Psoas muscle (tissue), 8 donors: ENCODE measurements around the gene OR10X1. TPM values are rescaled to one million over a fixed set of nuclear protein-coding genes. Genes with fewer than 3 reads are reported as not detected.

Source experiments
- ATAC-seq, 4 donors: fragments of 200-7000 bp; cut with Tn5 transposase; one replicate each; pipeline ENCODE4 v1.9.1; 2020; ENCODE audit warnings: moderate library complexity in 3 of 4, mild to moderate bottlenecking in 2 of 4
- DNase-seq, 2 donors: peaks; one replicate each; pipeline ENCODE4 v3.0.0-alpha.2; 2020
- H3K27ac ChIP-seq: fragments of 200-600 bp; one replicate; pipeline ENCODE4 v1.8.0; 2022
- H3K27me3 ChIP-seq, 3 donors: fragments of 200-600 bp in 1 of 3; one replicate each; pipeline versions ENCODE4 v1.6.1 to v1.8.0; 2013 to 2022; ENCODE audit warnings: low read length in 2 of 3, mild to moderate bottlenecking in 2 of 3, moderate library complexity in 1 of 3; ENCODE audit not compliant: insufficient read depth in 3 of 3
- H3K36me3 ChIP-seq, 2 donors: fragments of 200-600 bp in 1 of 2; one replicate each; pipeline versions ENCODE4 v1.6.1 to v1.8.0; 2013 to 2022; ENCODE audit warnings: low read depth in 1 of 2, mild to moderate bottlenecking in 1 of 2, moderate library complexity in 1 of 2; ENCODE audit not compliant: insufficient read depth in 1 of 2
- H3K4me1 ChIP-seq: fragments of 200-600 bp; one replicate; pipeline ENCODE4 v1.8.0; 2022
- H3K4me3 ChIP-seq: fragments of 200-600 bp; one replicate; pipeline ENCODE4 v1.8.0; 2022; ENCODE audit warnings: mild to moderate bottlenecking
- H3K9me3 ChIP-seq: fragments of 200-600 bp; one replicate; pipeline ENCODE4 v1.8.0; 2022
- CTCF ChIP-seq: fragments of 200-600 bp; IDR thresholded peaks from one replicate; pipeline ENCODE4 v1.8.0; 2022; ENCODE audit warnings: antibody characterized with exemption
- WGBS, 3 donors: extraction: QIAGEN DNeasy Blood & Tissue Kit; methylation state at CpG; one replicate each; pipeline versions ENCODE4 v1.1.6 to v1.1.7; 2013; 5-methylcytosine and 5-hydroxymethylcytosine counted together
- intact Hi-C, 2 donors: fragments of 100-400 bp; cut with DNase I; formaldehyde crosslinking; loops; one replicate each; pipeline versions ENCODE4 v1.11.0 to v1.14.2; 2022
- polyA plus RNA-seq, 3 donors: library from polyadenylated mRNA; stranded (reverse); fragments of 200-250 nt; gene quantifications; one replicate each; pipeline ENCODE4 v1.2.3, GENCODE V29; 2013
- total RNA-seq, 4 donors: library from RNA; stranded (reverse); fragmentation: NEBNext Ultra II Directional in 2 of 4; extraction: Animal tissue kit (Norgen Biotek cat#: 25700) in 2 of 4; gene quantifications; one replicate each; pipeline versions ENCODE4 v1.2.1 to v1.2.4, GENCODE V29; 2021 to 2023
- donor health status: healthy with polysubstance abuse.
- donor health status: DM: no; HTN: no; CAD: no; lungs with moderate emphysema.
- donor health status: Bipolar disorder and iron deficiency.
- donor health status: healthy.
- donor health status: DM: yes; HTN: yes; CAD: no.
- donor health status: DM: no; HTN: no; CAD: no.
- donor health status: DM: no; HTN: no; CAD: no.
- donor health status: DM: yes; HTN: yes; CAD: no.

OR10X1 gene
- total and polyA plus RNA-seq, 7 donors, result not detected

- Histone ChIP-seq H3K9me3 (no peaks in the 10 kb centered on the region), H3K27me3 (no peaks in the 10 kb centered on the region), H3K27ac (no peak overlapping the region), H3K36me3 (no peaks in the 10 kb centered on the region), H3K4me1 (no peaks in the 10 kb centered on the region), H3K4me3 (no peak overlapping the region)
- no peak for TF ChIP-seq CTCF
- ATAC-seq (no peak), DNase-seq (no peak)
- 53 to 59% (median 56%) methylated on average over 1 of the region's 1 CpG for WGBS, 3 donors
- intact Hi-C loops, result no loop called here
Measured at GRCh38 chr1:158552296-158552695, 27.4 kb downstream of the OR10X1 start.

- DNase-seq, result no peak
- ATAC-seq, result no peak
- H3K4me3 ChIP-seq, result no peak overlapping the region
- TF ChIP-seq CTCF, result no peak
- H3K27ac ChIP-seq, result no peak overlapping the region
- H3K4me1 ChIP-seq, result no peaks in the 10 kb centered on the region
- H3K36me3 ChIP-seq, result no peaks in the 10 kb centered on the region
- H3K9me3 ChIP-seq, result no peaks in the 10 kb centered on the region
- WGBS, 3 donors, result 94 to 98% (median 97%) methylated on average over 2 of the region's 2 CpGs
- H3K27me3 ChIP-seq, result no peaks in the 10 kb centered on the region
- intact Hi-C loops, result no loop called here
Measured at GRCh38 chr1:158547533-158547932, 32.2 kb downstream of the OR10X1 start.

DNA sequence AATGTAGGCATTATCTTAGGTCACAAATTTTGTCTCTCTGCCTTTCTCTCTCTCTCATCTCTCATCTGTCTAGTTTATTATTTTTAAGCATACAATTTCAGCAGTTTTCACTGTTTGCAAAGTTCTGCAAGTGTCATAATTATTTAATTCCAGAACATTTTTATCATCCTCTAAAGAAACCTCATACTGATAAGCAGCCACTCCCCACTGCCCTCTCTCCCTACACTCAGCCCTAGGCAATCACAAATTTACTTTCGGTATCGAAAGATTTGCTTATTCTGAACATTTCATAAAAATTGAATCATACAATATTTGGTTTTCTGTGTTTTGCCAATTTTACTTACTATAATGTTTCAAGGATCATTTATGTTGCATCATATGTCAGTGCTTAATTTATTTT is 42.1 kb downstream of the OR10X1 start:
- Histone ChIP-seq H3K27ac (no peak overlapping the region), H3K36me3 (no peaks in the 10 kb centered on the region), H3K9me3 (no peaks in the 10 kb centered on the region), H3K27me3 (no peaks in the 10 kb centered on the region), H3K4me3 (no peak overlapping the region), H3K4me1 (no peaks in the 10 kb centered on the region)
- DNase-seq (no peak), ATAC-seq (no peak)
- WGBS, 3 donors, result 90 to 97% (median 91%) methylated on average over 2 of the region's 2 CpGs
- intact Hi-C loops, result no loop called here
- TF ChIP-seq CTCF, result no peak

DNA sequence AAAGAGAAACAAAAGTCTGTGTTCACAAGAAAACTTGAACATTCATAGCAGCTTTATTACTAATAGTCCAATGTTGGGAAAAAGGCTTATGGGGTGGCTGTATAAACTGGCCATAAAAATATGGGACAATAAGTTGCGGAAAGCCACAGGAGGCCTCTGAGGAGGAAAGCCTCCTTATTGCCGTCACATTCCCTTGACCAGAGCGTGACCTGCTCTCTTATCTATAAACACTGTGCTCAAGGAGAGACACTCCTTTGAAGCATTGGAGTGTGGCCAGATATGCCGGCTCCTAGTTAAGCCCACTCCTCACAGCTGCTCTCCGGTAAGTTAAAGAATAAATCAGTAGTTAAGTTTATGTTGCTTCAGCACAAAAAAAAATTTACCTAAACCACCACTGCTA is 45.2 kb downstream of the OR10X1 start:
- TF ChIP-seq CTCF, result no peak
- no peaks in the 10 kb centered on the region for H3K36me3 ChIP-seq
- no peaks in the 10 kb centered on the region for H3K27me3 ChIP-seq
- H3K9me3 ChIP-seq, result no peaks in the 10 kb centered on the region
- no peaks in the 10 kb centered on the region for H3K4me1 ChIP-seq
- intact Hi-C loops, result no loop called here
- no peak overlapping the region for H3K4me3 ChIP-seq
- DNase-seq (no peak), ATAC-seq (no peak)
- 23 to 35% (median 33%) methylated on average over 5 of the region's 5 CpGs for WGBS, 3 donors
- no peak overlapping the region for H3K27ac ChIP-seq

Other genes with a start within 250 kb of the OR10X1 start
- not detected for gene CD1B, start 248.4 kb downstream of the OR10X1 start, total RNA-seq
- gene CD1B, start 248.4 kb downstream of the OR10X1 start, polyA plus RNA-seq, result under 1 TPM in 1 of 3 donors, not detected in 2; 0.03 TPM
- gene CD1E, start 226.0 kb downstream of the OR10X1 start, total RNA-seq, result not detected
- gene CD1E, start 226.0 kb downstream of the OR10X1 start, polyA plus RNA-seq, result under 1 TPM in 1 of 3 donors, not detected in 2; 0.08 TPM
- not detected for gene OR10T2, start 180.4 kb downstream of the OR10X1 start, total RNA-seq
- gene OR10T2, start 180.4 kb downstream of the OR10X1 start, polyA plus RNA-seq, result not detected
- gene OR10K2, start 153.7 kb downstream of the OR10X1 start, total RNA-seq, result not detected
- gene OR10K2, start 153.7 kb downstream of the OR10X1 start, polyA plus RNA-seq, result not detected
- under 1 TPM in 1 of 4 donors, not detected in 3; 0.06 TPM for gene OR10K1, start 118.1 kb downstream of the OR10X1 start, total RNA-seq
- gene OR10K1, start 118.1 kb downstream of the OR10X1 start, polyA plus RNA-seq, result not detected
- not detected for gene OR10R2, start 107.7 kb downstream of the OR10X1 start, total RNA-seq
- gene OR10R2, start 107.7 kb downstream of the OR10X1 start, polyA plus RNA-seq, result not detected
- gene OR6Y1, start 25.5 kb downstream of the OR10X1 start, total RNA-seq, result not detected
- not detected for gene OR6Y1, start 25.5 kb downstream of the OR10X1 start, polyA plus RNA-seq
- gene OR6P1, start 9.3 kb downstream of the OR10X1 start, total RNA-seq, result not detected
- not detected for gene OR6P1, start 9.3 kb downstream of the OR10X1 start, polyA plus RNA-seq
- gene OR10Z1, start 25.4 kb upstream of the OR10X1 start, total RNA-seq, result not detected
- gene OR10Z1, start 25.4 kb upstream of the OR10X1 start, polyA plus RNA-seq, result not detected
- gene SPTA1, start 106.8 kb upstream of the OR10X1 start, total RNA-seq, result under 1 TPM in 2 of 4 donors, not detected in 2; 0.57 to 0.74 TPM
- under 1 TPM; 0.05 to 0.14 (median 0.07) TPM for gene SPTA1, start 106.8 kb upstream of the OR10X1 start, polyA plus RNA-seq
- gene OR6K2, start 120.8 kb upstream of the OR10X1 start, total RNA-seq, result not detected
- gene OR6K2, start 120.8 kb upstream of the OR10X1 start, polyA plus RNA-seq, result not detected
- not detected for gene OR6K3, start 140.8 kb upstream of the OR10X1 start, total RNA-seq
- gene OR6K3, start 140.8 kb upstream of the OR10X1 start, polyA plus RNA-seq, result not detected
- gene OR6K6, start 174.8 kb upstream of the OR10X1 start, total RNA-seq, result not detected
- gene OR6K6, start 174.8 kb upstream of the OR10X1 start, polyA plus RNA-seq, result not detected
- gene OR6N1, start 192.3 kb upstream of the OR10X1 start, total RNA-seq, result not detected
- not detected for gene OR6N1, start 192.3 kb upstream of the OR10X1 start, polyA plus RNA-seq
- gene OR6N2, start 201.3 kb upstream of the OR10X1 start, total RNA-seq, result not detected
- not detected for gene OR6N2, start 201.3 kb upstream of the OR10X1 start, polyA plus RNA-seq